GM12875 (cell line): ENCODE data around the gene MEI1.

Source experiments
- H3K4me3 ChIP-seq: one replicate; pipeline ENCODE4 v1.5.1; 2011; ENCODE audit warnings: low read depth, low read length, control low read depth
- TF ChIP-seq, protein P1 (sequence below): IDR thresholded peaks from 2 replicates; pipeline ENCODE4 v1.5.1; 2011; ENCODE audit warnings: low read depth, mild to moderate bottlenecking, control low read depth, inconsistent platforms, low read length, moderate library complexity, borderline replicate concordance; ENCODE audit not compliant: insufficient read depth

MEI1 gene

DNA sequence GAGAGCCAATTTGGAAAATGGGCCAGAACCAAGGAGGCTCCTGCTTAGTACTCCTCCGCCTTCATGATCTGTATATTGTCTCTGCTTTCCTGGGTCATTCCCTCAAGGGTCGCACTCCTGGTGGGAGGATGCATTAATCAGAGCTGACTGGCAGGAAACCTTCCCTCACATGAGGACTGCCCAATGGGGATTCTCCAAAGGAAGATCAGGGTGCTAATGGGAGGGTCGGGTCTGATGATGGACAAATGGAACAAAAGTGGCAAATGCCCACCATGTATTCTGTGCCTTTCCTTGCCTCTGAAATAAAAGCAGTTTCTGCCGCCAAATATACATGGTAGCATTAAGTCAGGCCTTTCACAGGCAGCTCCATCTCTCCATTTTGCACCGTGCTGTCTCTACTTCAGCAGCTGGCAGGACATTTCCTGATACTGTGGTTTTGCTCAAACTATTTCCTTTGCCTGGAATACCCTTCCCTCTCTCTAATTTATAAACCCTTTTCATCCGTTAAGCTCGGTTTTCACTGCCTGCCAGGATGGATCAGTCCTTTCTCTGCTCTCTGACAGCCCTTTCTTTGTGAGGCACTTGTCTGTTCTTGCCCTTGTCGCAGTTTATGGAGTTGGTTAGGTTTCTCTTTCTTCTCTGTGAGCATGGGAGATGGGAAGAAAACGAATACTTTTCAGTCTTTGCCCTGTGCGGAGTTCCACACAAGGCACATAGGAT is 147.1 kb downstream of the MEI1 start:
- no peak overlapping the region for H3K4me3 ChIP-seq
- TF ChIP-seq, protein P1, sequence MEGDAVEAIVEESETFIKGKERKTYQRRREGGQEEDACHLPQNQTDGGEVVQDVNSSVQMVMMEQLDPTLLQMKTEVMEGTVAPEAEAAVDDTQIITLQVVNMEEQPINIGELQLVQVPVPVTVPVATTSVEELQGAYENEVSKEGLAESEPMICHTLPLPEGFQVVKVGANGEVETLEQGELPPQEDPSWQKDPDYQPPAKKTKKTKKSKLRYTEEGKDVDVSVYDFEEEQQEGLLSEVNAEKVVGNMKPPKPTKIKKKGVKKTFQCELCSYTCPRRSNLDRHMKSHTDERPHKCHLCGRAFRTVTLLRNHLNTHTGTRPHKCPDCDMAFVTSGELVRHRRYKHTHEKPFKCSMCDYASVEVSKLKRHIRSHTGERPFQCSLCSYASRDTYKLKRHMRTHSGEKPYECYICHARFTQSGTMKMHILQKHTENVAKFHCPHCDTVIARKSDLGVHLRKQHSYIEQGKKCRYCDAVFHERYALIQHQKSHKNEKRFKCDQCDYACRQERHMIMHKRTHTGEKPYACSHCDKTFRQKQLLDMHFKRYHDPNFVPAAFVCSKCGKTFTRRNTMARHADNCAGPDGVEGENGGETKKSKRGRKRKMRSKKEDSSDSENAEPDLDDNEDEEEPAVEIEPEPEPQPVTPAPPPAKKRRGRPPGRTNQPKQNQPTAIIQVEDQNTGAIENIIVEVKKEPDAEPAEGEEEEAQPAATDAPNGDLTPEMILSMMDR: no peak

DNA sequence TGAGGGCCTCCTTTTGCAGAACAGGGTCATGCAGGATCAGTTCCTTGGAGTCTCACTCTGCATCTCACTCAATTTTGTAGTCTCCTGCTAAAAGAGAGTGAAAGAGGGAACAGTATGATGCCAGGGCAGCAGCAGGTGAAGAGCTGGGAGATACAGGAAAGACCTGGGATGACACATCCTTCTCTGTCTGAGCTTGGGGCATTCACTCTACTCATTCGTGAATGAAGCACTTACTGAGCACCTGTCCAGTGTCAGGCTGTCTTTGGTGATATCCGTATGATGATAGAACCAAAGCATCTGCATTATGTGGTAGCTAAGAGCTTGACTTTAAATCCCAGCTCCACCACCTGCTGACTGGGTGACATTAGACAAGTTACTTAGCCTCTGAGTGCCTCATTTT is 148.0 kb downstream of the MEI1 start:
- no peak overlapping the region for H3K4me3 ChIP-seq
- TF ChIP-seq, protein P1: no peak

DNA sequence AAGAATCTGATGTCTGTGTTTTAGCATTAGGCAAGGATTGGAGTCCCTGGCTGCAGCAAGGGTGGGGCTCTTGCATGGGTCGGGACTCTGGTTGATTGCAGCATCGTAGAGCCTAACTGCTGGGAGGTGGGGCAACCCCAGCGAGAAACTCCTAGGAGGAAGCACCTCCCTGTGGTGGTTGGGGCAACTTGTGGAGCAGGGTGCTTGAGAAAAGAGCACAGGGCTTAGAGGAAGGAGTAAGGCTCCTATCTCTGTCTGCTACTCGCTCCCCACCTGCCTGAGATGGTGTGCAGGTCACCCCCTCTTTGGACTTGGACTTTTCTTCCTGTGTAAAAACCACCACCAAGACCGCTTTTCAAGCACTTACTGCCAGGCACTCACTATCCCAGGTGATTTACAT is 149.2 kb downstream of the MEI1 start:
- H3K4me3 ChIP-seq: no peak overlapping the region
- TF ChIP-seq, protein P1: no peak
